Fibroblast of the conjunctiva (primary cell): ENCODE measurements around the gene CIT.

Experiments
- DNase-seq: peaks from one replicate; pipeline ENCODE4 v3.0.0-alpha.2; 2010; ENCODE audit warnings: low read depth

Gene CIT

DNA sequence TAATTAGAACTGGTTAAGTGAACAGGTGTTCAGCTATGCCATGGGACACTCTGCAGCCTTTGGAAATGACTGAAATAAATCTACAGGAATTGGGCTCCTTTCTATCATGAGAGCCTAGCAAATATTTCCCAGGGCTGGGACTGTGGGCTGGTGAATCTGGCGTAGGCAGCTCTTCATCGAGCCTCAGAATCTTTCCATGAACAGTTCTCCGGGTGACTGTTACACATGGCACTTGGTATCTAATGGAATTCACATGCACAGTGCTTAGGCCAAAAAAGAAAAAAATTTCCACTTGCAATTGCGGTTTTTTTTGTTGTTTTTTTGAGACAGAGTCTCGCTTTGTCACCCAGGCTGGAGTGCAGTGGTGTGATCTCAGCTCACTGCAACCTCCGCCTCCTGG is 177.0 kb downstream of the CIT start:
- no peak for DNase-seq

DNA sequence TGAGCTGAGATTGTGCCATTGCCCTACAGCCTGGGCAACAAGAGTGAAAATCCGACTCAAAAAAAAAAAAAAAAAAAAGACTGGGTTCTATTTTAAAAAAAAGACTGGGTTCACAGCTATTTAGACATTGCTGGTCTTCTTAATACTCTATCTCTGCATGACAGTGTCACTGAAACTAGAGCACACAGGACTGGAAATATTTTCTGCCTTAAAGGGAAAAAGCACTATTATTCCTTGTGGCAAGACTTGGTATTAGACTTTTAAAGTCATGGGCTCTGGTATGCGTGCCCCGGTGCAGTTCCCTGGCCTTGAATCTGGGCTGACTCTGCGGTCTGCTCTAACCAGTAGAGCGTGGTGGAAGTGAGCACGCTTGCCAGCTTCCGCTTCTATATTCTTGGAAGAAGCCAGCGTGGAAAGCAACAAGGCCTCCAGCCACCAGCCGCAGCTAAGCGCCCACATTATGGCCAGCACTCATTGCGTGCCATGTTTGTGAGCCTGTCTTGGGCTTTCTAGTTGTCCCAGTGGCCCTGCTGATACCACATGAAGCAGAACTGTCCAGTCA is 177.8 kb downstream of the CIT start:
- DNase-seq = no peak

DNA sequence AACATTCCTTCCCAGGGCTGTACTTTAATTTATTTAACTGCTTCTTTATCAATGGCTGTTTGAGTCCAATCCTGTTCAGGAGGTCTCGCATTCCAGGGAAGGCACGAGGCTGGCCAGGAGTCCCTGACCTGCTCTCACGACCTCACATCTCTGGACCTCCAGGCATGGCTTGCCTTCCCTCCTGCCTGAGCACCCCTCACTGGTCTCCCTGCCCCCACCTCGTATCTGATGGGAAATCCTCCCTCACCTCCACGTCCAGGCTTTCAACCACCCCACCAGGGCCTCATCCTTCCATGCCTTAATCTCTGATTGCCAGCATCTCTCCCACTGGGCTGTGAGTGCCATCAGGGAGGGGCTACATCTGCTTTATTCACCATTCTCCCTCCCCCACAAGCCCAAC is 180.2 kb downstream of the CIT start:
- DNase-seq = no peak

DNA sequence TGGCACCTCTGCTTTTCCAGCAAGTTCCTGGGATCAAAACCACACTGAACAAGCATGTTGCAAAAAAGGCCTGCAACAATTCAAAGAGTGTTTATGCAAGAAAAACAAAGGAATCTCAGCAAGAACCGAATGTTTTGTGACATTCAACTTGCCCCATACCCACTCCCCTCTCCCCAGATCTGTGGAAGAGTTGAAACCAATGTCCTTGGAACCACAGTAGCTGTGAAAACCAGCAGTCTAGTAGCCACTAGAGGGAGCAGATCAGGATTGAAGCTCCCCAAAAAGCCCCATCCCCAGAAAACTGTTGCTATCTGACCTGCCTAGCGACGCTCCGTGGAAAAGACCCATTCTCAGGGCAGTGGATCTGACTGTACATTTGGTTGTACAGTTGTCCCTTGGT is 182.1 kb downstream of the CIT start:
- no peak for DNase-seq

DNA sequence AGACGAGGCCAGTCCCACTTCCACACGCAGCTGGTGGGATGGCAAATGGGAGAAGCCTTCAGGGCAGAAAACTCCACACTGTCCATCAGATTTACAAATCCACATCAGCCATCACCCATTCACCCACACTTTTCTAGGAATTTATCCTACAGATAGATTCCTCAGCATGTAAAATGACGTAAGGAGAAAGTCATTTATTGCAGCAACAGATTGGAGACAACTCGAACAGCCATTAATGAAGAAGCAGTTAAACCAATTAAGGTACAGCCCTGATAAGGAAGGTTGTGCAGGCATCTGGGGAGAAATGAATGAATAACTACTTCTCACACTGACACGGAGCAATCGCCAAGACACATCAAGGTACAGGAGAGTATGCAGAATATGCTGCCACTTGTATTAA is 183.0 kb downstream of the CIT start:
- no peak for DNase-seq

DNA sequence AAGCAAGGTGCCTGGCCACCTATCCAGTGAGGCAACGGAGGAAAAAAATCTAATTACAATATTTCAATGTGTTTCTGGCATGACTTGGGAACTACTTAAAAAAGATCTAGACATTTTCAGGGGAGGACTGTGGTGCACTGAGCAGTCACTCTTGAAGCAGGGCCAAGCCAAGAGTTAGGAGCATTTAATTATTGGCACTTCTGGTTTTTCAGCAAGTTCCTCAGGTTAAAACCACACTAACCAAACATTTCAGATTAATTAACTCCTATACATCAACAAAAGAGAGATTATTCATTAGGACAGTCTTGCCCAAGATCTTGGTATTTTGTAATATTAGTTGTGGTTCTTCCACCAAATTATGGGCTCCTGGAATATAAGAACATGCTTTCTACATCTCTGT is 183.6 kb downstream of the CIT start:
- DNase-seq = no peak

DNA sequence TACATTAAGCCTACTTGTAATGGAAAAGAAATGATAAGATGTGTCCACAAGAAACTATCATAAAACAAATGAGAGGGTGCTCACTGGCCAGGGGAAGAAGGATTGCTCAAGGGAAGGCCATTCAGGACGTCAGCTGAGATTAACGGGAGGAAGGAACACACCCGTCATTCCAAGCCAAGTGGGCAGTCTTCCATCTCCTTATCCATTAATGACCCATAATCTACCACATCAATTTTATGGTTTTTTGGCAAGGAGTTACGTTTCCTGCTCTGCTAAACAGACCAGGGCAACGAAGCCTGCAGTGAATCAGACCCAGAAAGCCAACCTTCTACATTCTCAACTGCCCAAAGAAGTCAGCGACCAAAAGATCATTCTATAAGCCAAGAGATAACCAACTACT is 184.1 kb downstream of the CIT start:
- DNase-seq = peak; percentile 60

DNA sequence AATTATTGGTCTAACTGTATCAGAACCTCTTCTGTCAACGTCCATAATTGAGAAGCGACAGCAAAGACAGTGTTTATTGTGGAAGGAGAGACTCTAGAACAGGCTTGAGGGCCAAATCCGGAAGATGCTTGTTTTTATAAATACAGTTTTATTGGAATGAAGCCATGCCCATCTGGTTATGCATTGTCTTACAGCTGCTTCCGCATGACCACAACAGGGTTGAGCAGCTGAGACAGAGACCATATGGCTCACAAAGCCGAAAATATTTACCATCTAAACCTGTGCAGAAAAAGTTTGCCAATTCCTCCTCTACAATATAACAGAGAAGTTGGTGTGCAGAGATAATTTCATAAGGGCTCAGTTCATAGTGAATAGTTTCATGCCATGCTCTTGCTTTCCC is 184.7 kb downstream of the CIT start:
- DNase-seq = no peak

DNA sequence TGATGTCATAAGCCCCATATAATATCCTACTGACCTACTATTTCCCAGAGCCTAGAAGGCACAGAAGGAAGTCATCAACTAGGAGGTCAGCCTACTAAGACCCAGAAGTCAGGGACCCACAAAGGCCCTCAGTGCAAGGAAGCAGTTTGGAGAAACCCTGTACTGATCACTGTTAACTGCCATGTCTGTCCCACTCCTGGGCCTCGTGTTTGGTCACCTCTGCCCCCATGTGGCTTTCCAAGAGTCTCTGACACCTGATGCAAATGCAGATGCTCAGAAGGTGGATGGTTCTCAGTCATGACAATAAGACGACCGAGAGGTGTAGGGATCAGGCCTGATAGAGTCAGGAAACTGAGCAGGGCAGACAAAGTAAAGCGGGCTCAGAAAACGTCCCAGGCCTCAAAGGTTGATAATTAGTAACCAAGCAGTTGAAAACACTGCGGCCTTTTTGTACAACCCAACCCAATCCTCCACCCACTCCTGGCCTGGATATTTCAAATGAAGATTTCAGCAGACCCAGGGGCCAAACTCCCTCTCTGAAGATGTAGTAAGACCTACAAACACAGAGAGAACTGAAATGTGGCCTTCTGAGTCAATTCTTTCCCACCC is 185.8 kb downstream of the CIT start:
- DNase-seq = no peak

DNA sequence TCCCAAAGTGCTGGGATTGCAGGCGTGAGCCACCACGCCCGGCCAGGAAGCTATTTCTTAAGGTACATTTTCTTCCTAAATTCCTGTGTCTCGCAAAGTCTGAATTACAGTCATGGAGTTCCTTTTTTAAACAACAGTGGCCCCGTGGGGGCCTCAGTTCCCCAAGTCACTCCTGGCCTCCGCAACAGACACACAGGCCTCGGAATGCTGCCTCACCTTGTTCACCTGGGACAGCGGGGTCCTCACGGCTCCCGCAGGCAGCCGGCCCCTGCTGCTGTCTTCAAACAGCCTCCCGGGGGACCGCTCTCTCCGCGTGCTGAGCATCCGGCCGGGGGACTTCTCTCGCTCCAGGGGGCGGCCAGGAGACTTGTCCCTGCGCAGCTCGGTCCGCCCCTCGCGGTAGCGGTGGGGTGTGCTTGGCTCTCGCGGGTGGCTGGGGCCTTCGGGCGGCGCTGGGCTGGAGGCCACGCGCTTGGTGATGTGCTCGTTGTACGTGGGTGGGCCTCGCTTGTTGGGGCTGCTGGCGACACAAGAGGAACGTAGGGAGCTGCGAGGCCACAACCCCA is 187.1 kb downstream of the CIT start:
- DNase-seq = no peak

DNA sequence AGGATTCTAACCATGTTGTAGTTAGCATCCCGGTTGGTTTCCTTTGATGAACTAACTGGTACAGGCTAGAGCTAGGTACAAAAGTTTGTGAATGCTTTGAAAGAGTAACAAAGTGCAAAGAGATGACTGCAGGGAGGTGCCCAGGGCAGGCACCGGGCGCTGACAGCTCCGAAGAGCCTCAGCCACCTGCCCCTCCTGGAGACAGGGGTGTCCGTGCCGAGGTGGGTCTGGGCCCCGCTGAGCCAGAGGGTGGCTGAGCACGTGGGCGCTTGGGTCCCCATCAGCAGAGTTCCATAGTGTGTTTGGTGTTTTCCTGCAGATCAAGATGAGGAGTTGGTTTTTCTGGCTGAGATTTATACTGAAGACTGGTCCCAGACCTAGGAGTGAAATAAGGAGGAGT is 189.2 kb downstream of the CIT start:
- DNase-seq = no peak

DNA sequence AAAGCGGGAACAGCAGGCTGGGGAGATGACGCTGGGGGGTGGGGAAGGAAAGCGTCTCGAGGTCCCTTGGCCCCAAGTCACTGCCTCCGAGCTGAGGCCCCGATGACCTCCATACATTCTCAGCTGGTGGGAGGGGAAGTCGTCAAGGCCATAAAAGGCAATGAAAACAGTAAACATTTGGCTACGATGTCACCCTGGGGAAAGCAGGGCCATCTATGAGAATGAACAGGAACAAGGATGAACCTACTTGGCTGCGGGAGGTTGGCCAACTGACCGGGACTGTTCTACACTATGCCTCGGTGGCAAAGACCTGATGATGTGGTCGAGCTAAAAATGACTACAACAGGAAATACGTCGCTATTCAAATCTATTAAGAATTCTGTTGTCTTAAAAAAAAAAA is 189.7 kb downstream of the CIT start:
- DNase-seq = no peak

DNA sequence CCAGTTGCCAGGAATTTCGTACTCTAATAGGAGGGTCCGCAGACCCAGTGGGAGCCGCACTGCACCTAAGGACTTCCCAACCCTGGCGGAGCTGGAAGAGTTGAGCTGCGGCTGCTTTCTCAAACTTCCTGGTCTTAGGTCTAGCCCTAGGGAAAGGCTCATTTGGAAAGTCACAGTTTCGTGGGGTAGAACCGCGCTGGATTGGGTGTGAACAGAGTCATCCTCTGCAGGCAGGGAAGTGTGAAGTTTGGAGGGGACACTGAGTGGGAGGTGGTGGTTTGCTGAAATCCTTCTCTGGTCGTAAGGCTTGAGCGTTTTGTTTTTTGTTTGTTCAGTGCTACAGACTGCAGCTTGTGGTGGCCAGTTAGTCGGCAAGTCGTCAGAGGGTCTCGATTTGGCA is 190.3 kb downstream of the CIT start:
- no peak for DNase-seq

DNA sequence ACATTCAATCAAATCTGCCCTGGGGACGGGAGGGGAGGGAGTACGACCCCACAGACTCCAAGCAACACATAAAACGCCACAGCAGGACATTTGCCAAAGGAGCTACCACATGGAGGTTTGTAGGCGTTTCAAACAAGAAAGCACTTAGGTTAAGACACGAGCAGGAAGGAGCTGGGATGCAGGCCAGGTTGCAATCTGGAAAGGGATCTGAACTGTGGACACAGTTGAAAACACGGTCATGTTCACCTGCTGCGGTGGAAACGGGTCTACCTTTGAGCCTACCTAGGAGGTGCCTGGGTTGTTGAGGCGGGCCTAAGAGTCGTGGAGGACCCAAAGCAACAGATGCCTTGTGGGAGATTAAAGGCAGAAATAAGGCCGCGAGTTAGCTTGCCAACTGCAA is 190.8 kb downstream of the CIT start:
- no peak for DNase-seq

DNA sequence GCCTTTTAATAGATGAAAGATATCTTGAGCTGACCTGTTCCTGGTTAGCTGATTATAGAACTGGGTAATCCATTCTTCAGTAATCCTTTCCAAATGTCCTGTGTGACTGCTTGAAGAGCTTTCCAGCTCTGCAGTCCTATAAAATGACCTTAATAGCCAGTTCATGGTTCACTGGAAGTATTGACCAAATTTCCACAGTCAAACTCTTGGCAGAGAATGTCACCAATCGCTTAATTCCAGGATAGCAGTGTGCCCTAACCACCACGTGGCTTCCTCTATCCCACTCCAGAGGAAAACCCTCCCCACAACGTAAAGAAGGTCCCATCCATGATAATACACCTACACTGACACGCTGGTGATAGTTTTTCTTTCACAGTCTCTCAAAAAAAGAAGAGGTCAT is 191.7 kb downstream of the CIT start:
- DNase-seq = no peak

DNA sequence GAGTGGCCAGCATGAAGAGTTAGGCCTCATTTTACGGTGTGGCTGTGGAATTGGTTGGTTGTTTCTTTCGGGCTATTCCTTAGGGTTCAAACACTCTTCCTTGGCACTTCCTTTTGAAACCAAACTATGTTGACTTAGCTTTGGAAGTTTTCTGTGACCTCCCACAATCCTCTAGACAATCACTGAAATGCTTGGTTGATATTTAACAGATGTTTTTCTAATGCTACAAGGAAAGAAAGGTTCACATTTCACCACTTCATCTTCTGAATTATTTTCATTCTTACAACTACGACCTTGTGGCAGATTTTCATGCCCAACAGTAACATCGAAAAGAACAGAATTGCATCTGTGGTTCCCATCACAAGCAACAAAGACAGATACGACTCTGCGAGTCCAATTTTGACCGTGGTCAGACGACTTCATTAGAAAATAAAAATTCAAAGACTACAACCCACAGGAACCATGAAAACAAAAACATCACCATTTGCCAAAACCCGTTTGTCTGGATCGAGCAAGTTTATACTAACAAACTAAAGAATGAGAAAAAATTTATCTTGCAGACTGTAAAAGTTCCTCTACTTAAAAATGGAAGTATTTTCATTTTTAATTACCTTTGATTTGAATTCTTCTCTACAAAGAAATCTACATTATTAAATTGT is 192.3 kb downstream of the CIT start:
- no peak for DNase-seq

DNA sequence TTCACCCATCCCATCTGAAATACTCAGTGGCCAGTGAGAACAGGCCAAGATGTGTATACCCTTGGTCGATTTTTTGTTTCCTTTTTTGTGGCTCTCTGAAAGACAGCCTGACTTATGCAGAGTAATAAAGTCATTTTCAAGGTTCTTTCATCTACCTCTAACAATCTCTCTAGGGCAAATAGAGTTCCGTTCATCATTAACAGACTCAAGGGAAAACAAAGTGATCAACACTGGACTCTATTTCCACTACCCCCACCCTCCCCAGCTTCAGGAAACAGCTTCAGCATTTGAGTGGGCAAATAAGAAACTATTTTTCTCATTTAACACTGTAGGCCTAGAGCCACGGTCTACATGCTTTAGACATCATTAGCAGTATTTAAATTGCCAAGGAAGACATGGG is 193.3 kb downstream of the CIT start:
- DNase-seq = no peak

DNA sequence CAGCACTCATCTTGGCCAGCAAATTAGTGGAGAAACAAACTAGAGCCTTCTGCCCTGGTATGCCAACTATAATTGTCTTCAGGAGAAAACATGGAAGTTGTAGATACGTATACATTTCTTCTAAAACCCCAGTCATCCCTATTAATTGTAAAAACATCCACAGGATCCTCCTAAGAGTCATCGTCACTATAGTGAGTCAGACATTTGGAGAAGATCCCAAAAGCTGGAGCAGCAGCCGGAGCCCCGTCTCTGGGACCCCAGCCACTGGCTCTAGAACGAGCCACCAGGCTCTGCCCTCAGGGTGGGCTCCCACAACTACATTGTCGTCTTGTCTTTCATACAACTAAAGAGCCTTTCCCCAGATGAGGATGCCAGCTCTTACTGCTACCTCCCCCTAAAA is 193.7 kb downstream of the CIT start:
- no peak for DNase-seq

DNA sequence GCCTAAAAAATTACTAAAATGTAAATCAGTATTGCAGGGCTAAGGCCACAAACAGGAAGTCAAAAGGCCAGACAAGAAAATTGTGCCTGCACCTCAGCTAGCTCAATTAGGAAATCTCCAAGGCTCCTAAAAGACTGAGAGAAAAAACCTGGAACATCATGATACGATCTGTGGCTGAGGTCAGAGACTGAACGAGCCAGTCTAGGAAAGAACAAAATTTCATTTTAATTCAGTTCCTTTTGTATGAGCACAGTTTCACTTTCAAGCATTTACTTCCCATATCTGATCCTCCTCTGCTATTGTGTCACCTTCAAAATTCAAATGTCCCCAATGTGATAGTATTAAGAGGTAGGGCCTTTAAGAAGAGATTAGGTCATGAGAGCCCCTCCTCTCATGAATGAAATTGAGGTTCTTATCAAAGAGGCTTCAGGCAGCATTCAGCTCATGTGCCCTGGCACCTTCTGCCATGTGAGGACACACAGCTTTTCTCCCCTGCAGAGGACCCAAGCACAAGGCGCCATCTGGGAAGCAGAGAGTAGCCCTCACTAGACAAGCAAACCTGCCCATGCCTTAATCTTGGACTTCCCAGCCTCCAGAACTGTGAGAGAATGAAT is 194.4 kb downstream of the CIT start:
- no peak for DNase-seq

DNA sequence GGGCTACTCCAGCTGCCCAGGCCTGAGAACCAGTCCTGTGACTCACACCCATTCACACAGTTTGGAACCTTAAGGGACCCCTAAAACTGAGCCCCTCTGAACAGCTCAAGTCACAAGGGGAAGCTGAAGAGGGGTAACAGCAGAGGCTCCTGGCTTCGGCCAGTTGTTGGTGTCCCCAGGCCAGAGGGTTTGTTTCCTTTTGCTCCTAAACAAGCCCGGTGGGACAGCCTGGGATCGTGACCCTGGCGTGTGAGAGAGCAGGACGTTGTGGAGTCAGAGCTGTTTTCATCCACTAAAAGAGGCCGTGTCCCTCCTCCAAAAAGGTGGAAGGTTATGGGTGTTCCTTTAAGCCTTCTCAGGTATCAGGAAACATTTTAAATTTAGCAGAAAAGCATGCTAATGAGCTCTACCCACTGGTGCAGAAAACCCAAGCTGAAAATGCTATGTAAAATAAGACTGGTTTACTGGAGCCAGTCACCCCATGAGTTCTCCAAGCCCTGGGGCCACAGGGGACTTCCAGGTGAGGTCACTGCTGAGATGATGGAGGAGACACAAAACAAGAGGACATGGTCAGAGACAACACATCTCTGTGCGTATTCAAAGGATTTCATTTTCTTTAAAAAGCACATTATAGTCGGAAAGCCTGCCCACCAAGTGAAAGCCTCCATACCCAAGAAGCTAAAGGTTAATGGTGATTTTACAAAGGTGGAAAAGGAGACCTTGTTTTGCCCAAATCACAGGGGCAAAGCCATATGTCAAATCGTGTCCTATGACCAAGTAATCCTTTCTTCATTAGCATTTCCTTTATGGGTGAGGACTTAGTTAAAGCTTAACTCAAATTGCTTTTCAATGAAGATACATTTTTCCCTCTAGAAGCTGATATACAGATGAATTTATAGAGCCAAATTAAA is 195.1 kb downstream of the CIT start:
- DNase-seq = no peak

DNA sequence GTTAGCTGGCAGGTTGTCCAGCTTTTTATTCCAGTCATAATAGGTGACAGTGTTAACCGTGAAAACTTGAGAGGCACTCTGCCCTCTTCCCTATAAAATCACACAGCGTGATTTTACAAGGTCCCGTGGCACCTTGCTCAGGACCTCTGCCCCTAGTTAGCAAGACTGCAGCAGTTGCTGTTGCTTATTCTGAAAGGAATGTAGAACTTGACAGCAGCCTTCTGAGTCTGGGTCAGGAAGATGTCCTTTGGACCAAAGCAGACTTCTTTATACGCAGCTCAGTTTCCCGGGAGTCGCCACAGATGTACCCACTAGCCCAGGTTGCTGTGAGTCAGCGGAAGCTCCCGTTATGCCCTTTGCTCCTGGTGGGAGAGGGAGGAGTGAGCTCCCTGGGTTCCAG is 196.0 kb downstream of the CIT start:
- DNase-seq = no peak

DNA sequence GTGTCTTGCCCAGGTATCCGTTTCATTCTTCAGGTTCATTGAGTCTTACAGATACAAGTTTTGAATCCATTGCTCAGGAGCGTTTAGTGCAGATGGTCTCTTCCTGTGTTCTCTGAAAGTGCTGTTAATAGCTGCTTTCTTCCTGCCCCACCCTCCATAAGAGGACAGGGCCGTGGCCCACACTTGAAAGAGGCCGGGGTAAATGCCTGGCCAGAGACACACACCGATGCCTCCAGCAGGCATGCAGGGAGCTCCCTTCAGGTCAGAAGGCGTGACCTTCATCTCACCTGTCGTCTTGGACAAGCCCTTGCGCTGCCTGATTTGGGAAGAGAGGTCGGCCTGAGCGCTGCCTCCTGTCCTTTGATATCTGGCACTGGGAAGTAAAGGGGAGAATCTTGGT is 197.6 kb downstream of the CIT start:
- no peak for DNase-seq
